Keratinocyte (primary cell): Measurements from ENCODE around the gene QRICH1. TPM values are rescaled to one million over a fixed set of nuclear protein-coding genes. Genes with fewer than 3 reads are reported as not detected.

Experiments
- DNase-seq: peaks from one replicate; pipeline ENCODE4 v3.0.0-alpha.2; 2011; ENCODE audit warnings: low read depth, missing footprints, low spot score
- FAIRE-seq: peaks from 2 replicates; lab custom pipeline; 2011; peaks lifted over from hg19 to GRCh38; lab: Jason Lieb, UNC
- H2AFZ ChIP-seq: 2 replicates; pipeline ENCODE4 v1.6.0; 2012; ENCODE audit warnings: low read length, control low read depth, inconsistent platforms; ENCODE audit not compliant: control insufficient read depth
- H3K27ac ChIP-seq: 2 replicates; pipeline ENCODE4 v1.5.1; 2011; ENCODE audit warnings: low read length; ENCODE audit not compliant: control insufficient read depth, insufficient read depth
- H3K27me3 ChIP-seq: 3 replicates; pipeline ENCODE4 v1.6.0; 2011; ENCODE audit warnings: low read length; ENCODE audit not compliant: control insufficient read depth, insufficient read depth; ENCODE audit errors: extremely low read depth
- H3K36me3 ChIP-seq, 2 experiments: 2 replicates in 1 of 2; 3 replicates in 1 of 2; pipeline ENCODE4 v1.5.1; 2011; ENCODE audit warnings: low read length in 2 of 2, mild to moderate bottlenecking in 1 of 2; ENCODE audit not compliant: control insufficient read depth in 2 of 2, insufficient read depth in 2 of 2; ENCODE audit errors: extremely low read depth in 1 of 2
- H3K4me1 ChIP-seq: 3 replicates; pipeline ENCODE4 v1.5.1; 2011; ENCODE audit warnings: low read length; ENCODE audit not compliant: control insufficient read depth, insufficient read depth; ENCODE audit errors: extremely low read depth
- H3K4me2 ChIP-seq: 3 replicates; pipeline ENCODE4 v1.6.0; 2011; ENCODE audit warnings: low read depth, low read length; ENCODE audit not compliant: control insufficient read depth, insufficient read depth; ENCODE audit errors: extremely low read depth
- H3K4me3 ChIP-seq, 3 experiments: fragments of 200-600 bp in 1 of 3; sonication (generic) in 1 of 3; 2 replicates in 2 of 3; 3 replicates in 1 of 3; pipeline ENCODE4 v1.5.1; 2011 to 2016; ENCODE audit warnings: low read length in 3 of 3, mild to moderate bottlenecking in 3 of 3, control low read depth in 2 of 3, inconsistent platforms in 1 of 3, low read depth in 1 of 3, mixed read lengths in 1 of 3, mixed run types in 1 of 3, moderate library complexity in 1 of 3; ENCODE audit not compliant: control insufficient read depth in 2 of 3, insufficient read depth in 2 of 3; ENCODE audit errors: extremely low read depth in 1 of 3
- H3K79me2 ChIP-seq: 2 replicates; pipeline ENCODE4 v1.6.0; 2012; ENCODE audit warnings: low read length; ENCODE audit not compliant: control insufficient read depth, insufficient read depth
- H3K9ac ChIP-seq: 3 replicates; pipeline ENCODE4 v1.6.0; 2011; ENCODE audit warnings: low read length; ENCODE audit not compliant: control insufficient read depth, insufficient read depth; ENCODE audit errors: extremely low read depth
- H3K9me1 ChIP-seq: 3 replicates; pipeline ENCODE4 v1.6.0; 2011; ENCODE audit warnings: low read length; ENCODE audit not compliant: control insufficient read depth, insufficient read depth; ENCODE audit errors: extremely low read depth
- H3K9me3 ChIP-seq: 2 replicates; pipeline ENCODE4 v1.5.1; 2012; ENCODE audit warnings: low read depth, low read length; ENCODE audit not compliant: control insufficient read depth
- H4K20me1 ChIP-seq: 3 replicates; pipeline ENCODE4 v1.6.0; 2011; ENCODE audit warnings: low read length; ENCODE audit not compliant: control insufficient read depth, insufficient read depth; ENCODE audit errors: extremely low read depth
- CTCF ChIP-seq, 3 experiments: IDR thresholded peaks in 1 of 3; conservative IDR thresholded peaks in 1 of 3; optimal IDR thresholded peaks in 1 of 3; 2 replicates in 2 of 3; 3 replicates in 1 of 3; pipeline versions ENCODE3 to v1.5.1; 2011; ENCODE audit warnings: low read length in 3 of 3, mild to moderate bottlenecking in 3 of 3, moderate library complexity in 2 of 3, control low read depth in 1 of 3, inconsistent platforms in 1 of 3; ENCODE audit not compliant: insufficient read depth in 2 of 3; ENCODE audit errors: extremely low read depth in 1 of 3
- EZH2 ChIP-seq: IDR thresholded peaks from one replicate; pipeline ENCODE4 v1.6.1; 2012; ENCODE audit warnings: inconsistent platforms, mild to moderate bottlenecking, low read length, moderate library complexity
- dilution Hi-C: fragments of 300-500 bp; cut with MboI; formaldehyde crosslinking; loops from one replicate; pipeline ENCODE4 v1.7.0; 2020; ENCODE audit warnings: low sequenced_read_pairs; ENCODE audit not compliant: extremely low pct_ligation_motif_present
- polyA plus RNA-seq, 5 experiments: library from polyadenylated mRNA; depleted of rRNA in 3 of 5; stranded (reverse) in 3 of 5; stranded (forward) in 1 of 5; unstranded in 1 of 5; fragments of >200 nt; gene quantifications; 1 replicate in 1 of 5; 2 replicates in 3 of 5; 3 replicates in 1 of 5; pipeline versions ENCODE4 v1.2.1 to v1.2.3, GENCODE V29; 2011 to 2012; ENCODE audit warnings: missing spikeins in 2 of 5, low read depth in 1 of 5, low replicate concordance in 1 of 5

QRICH1 gene
- polyA plus RNA-seq, 1 donor (not counting 4 experiments of a cell fraction or from before 2014, with no cell fraction given), result 60.4 TPM

- H3K27ac ChIP-seq, result no peak overlapping the region
- no peak for FAIRE-seq
- H3K9ac ChIP-seq, result no peak overlapping the region
Observed at GRCh38 chr3:49122022-49122421, 28.2 kb upstream of the QRICH1 start.

GRCh38 chr3:49121132-49121736, 27.4 kb upstream of the QRICH1 start:
- peak overlapping the region; percentile 91 for H3K9ac ChIP-seq
- H3K36me3 ChIP-seq, result peaks cover 43 to 50% of the 10 kb centered on the region in 2 experiments

More at GRCh38 chr3:49122022-49122421, 28.2 kb upstream of the QRICH1 start:
- H3K4me3 ChIP-seq, result no peak overlapping the region
- DNase-seq, result no peak
- dilution Hi-C loops, result no loop called here
- H2AFZ ChIP-seq, result no peak overlapping the region
- H3K9me3 ChIP-seq, result no peaks in the 10 kb centered on the region
- H4K20me1 ChIP-seq, result no peaks in the 10 kb centered on the region
- H3K27me3 ChIP-seq, result no peaks in the 10 kb centered on the region
- TF ChIP-seq CTCF (optimal IDR thresholded peaks at IDR 0.05 in 1 of 3, IDR thresholded peaks at IDR 0.05 in 1 of 3, conservative IDR thresholded peaks at IDR 0.05 in 1 of 3; ENCODE audit: extremely low read depth in 1 of 3, insufficient read depth in 2 of 3, low read length in 3 of 3) (no peak), EZH2 (no peak)
- peaks cover 15% of the 10 kb centered on the region for H3K79me2 ChIP-seq
- no peak overlapping the region for H3K4me2 ChIP-seq
- peaks cover 35 to 47% of the 10 kb centered on the region in 2 experiments for H3K36me3 ChIP-seq
- peaks cover 13% of the 10 kb centered on the region for H3K4me1 ChIP-seq
- H3K9me1 ChIP-seq, result peaks cover 2% of the 10 kb centered on the region

More at GRCh38 chr3:49121132-49121736, 27.4 kb upstream of the QRICH1 start:
- peak overlapping the region; percentile 100 for H3K4me2 ChIP-seq
- no peak for FAIRE-seq
- dilution Hi-C loops, result no loop called here
- peaks cover 13% of the 10 kb centered on the region for H3K4me1 ChIP-seq
- no peak overlapping the region for H2AFZ ChIP-seq
- peak overlapping the region in 2 of 3 experiments; percentile 64 to 93 for H3K4me3 ChIP-seq
- no peak for DNase-seq
- H3K27me3 ChIP-seq, result no peaks in the 10 kb centered on the region
- H3K79me2 ChIP-seq, result peaks cover 15% of the 10 kb centered on the region
- H4K20me1 ChIP-seq, result no peaks in the 10 kb centered on the region
- TF ChIP-seq CTCF (optimal IDR thresholded peaks at IDR 0.05 in 1 of 3, IDR thresholded peaks at IDR 0.05 in 1 of 3, conservative IDR thresholded peaks at IDR 0.05 in 1 of 3; ENCODE audit: extremely low read depth in 1 of 3, insufficient read depth in 2 of 3, low read length in 3 of 3) (no peak), EZH2 (no peak)
- no peak overlapping the region for H3K27ac ChIP-seq
- no peaks in the 10 kb centered on the region for H3K9me3 ChIP-seq
- H3K9me1 ChIP-seq, result peaks cover 2% of the 10 kb centered on the region
